ENCODE measurements around the gene IRF2BP2. TPM values are rescaled to one million over a fixed set of nuclear protein-coding genes. Genes with fewer than 3 reads are reported as not detected.

The IRF2BP2 gene
- total and polyA plus RNA-seq, 2 donors (not counting 1 experiment from before 2014, with no cell fraction given): 17.8 to 71.8 TPM

DNA sequence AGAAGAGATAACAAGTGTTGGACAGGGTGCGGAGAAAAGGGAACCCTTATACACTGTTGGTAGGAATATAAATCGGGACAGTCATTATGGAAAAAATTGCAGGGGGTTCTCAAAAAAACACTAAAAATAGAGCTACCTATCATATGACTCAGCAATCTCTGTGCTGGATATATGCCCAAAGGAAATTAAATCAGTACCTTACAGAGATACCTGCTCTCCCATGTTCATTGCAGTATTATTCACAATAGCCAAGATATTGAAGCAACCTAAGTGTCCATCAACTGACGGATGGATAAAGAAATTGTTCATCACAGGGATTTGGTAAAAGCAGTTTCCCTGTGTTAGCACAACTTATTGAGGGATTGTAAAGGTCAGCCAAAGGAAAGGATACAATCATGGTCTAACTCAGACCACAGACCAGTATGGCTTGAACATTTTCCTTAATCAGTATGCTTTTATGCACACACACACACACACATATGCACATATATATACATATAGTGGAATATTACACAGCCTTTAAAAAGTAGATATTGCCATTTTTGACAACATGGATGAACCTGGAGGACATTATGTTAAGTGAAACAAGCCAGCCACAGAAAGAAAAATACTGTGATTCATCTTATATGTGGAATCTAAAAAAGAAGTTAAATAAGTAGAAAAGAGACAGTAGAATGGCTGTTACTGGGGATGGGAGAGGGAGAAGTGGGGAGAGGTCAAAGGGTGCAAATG lies 44.2 kb upstream of the IRF2BP2 start:
- Histone ChIP-seq H3K4me1 (ENCODE audit: control insufficient read depth, extremely low read depth, insufficient read depth, low read length) (peaks cover 19% of the 10 kb centered on the region), H3K9me3 (ENCODE audit: control insufficient read depth, insufficient read depth, low read depth, low read length) (no peaks in the 10 kb centered on the region), H3K27ac (ENCODE audit: insufficient read depth, low read length) (no peak overlapping the region), H3K36me3 (ENCODE audit: control insufficient read depth, insufficient read depth, low read length) (no peaks in the 10 kb centered on the region), H3K9ac (ENCODE audit: insufficient read depth, low read length) (no peak overlapping the region), H3K27me3 (ENCODE audit: control insufficient read depth, insufficient read depth, low read length) (no peaks in the 10 kb centered on the region), H3K4me3 (replicated peaks in 1 of 4; ENCODE audit: control extremely low read depth in 1 of 4, insufficient read depth in 1 of 4, low read depth in 3 of 4, low read length in 4 of 4) (no peak overlapping the region), H2AFZ (ENCODE audit: low read length) (no peak overlapping the region), H4K20me1 (ENCODE audit: control insufficient read depth, extremely low read depth, insufficient read depth, low read length) (no peaks in the 10 kb centered on the region), H3K79me2 (ENCODE audit: control insufficient read depth, insufficient read depth, low read length) (no peaks in the 10 kb centered on the region), H3K4me2 (ENCODE audit: extremely low read depth, insufficient read depth, low read length) (no peak overlapping the region)
- TF ChIP-seq, protein P1, sequence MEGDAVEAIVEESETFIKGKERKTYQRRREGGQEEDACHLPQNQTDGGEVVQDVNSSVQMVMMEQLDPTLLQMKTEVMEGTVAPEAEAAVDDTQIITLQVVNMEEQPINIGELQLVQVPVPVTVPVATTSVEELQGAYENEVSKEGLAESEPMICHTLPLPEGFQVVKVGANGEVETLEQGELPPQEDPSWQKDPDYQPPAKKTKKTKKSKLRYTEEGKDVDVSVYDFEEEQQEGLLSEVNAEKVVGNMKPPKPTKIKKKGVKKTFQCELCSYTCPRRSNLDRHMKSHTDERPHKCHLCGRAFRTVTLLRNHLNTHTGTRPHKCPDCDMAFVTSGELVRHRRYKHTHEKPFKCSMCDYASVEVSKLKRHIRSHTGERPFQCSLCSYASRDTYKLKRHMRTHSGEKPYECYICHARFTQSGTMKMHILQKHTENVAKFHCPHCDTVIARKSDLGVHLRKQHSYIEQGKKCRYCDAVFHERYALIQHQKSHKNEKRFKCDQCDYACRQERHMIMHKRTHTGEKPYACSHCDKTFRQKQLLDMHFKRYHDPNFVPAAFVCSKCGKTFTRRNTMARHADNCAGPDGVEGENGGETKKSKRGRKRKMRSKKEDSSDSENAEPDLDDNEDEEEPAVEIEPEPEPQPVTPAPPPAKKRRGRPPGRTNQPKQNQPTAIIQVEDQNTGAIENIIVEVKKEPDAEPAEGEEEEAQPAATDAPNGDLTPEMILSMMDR (conservative IDR thresholded peaks at IDR 0.05 in 1 of 2, IDR thresholded peaks at IDR 0.05 in 1 of 2; ENCODE audit: low read depth in 1 of 2, low read length in 2 of 2): no peak
- TF ChIP-seq EZH2 (IDR thresholded peaks at IDR 0.05; ENCODE audit: low read length, missing control alignments): no peak
- no peak for DNase-seq (ENCODE audit: low read depth in 2 of 2)

DNA sequence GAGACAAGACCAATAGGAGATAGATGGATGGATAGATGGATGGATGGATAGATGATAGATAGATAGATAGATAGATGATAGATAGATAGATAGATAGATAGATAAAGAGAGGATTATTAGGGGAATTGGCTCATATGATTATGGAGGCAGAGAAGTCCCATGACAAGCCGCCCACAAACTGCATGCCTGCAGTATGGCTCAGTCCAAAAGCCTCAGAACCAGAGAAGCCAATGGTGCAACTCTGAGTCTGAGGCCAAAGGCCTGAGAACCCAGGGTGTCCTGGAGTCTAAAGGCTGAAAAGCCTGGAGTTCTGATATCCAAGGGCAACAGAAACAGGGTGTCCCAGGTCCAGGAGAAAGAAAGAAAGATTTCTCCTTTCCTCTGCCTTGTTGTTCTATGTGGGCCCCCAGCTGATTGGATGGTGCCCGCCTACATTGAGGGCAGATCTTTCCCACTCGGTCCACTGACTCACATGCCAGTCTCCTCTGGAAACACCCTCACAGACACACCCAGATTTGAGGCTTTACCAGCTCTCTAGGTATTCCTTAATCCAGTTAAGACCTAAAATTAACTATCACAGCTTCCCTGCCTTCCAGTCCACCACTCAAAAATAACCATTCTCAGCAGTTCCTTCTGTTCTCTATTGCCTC lies 39.6 kb upstream of the IRF2BP2 start:
- TF ChIP-seq, protein P1 (conservative IDR thresholded peaks at IDR 0.05 in 1 of 2, IDR thresholded peaks at IDR 0.05 in 1 of 2; ENCODE audit: low read depth in 1 of 2, low read length in 2 of 2): no peak
- no peak for TF ChIP-seq EZH2 (IDR thresholded peaks at IDR 0.05; ENCODE audit: low read length, missing control alignments)
- peaks cover 2% of the 10 kb centered on the region for H3K4me1 ChIP-seq (ENCODE audit: control insufficient read depth, extremely low read depth, insufficient read depth, low read length)
- no peak overlapping the region for H3K9ac ChIP-seq (ENCODE audit: insufficient read depth, low read length)
- no peaks in the 10 kb centered on the region for H3K36me3 ChIP-seq (ENCODE audit: control insufficient read depth, insufficient read depth, low read length)
- no peaks in the 10 kb centered on the region for H4K20me1 ChIP-seq (ENCODE audit: control insufficient read depth, extremely low read depth, insufficient read depth, low read length)
- no peak overlapping the region for H3K4me3 ChIP-seq (replicated peaks in 1 of 4; ENCODE audit: control extremely low read depth in 1 of 4, insufficient read depth in 1 of 4, low read depth in 3 of 4, low read length in 4 of 4)
- H3K4me2 ChIP-seq (ENCODE audit: extremely low read depth, insufficient read depth, low read length): no peak overlapping the region
- no peaks in the 10 kb centered on the region for H3K9me3 ChIP-seq (ENCODE audit: control insufficient read depth, insufficient read depth, low read depth, low read length)
- no peak overlapping the region for H2AFZ ChIP-seq (ENCODE audit: low read length)
- no peak overlapping the region for H3K27ac ChIP-seq (ENCODE audit: insufficient read depth, low read length)
- H3K79me2 ChIP-seq (ENCODE audit: control insufficient read depth, insufficient read depth, low read length): no peaks in the 10 kb centered on the region
- DNase-seq (ENCODE audit: low read depth in 2 of 2): peak in 1 of 2 donors; percentile 18
- no peaks in the 10 kb centered on the region for H3K27me3 ChIP-seq (ENCODE audit: control insufficient read depth, insufficient read depth, low read length)

DNA sequence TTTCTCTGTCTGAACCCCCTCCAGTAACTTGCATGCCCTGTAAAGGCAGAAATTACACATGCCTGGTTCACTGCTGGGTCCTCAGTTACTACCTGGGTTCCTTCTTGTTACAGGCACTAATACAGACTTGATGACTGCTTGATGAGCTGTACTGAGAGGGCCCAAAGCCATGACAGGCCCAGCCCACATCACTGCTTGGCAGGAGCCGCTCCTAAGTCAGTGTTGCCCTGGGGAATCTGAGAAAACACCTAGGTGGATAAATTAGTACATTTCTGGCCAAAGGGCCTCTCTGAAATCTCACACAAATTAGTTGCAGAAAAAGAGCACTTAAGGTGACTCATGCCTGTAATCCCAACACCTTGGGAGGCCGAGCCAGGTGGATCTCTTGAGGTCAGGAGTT lies 37.8 kb upstream of the IRF2BP2 start:
- no peak for DNase-seq (ENCODE audit: low read depth in 2 of 2)

More for the DNA sequence above, 37.8 kb upstream of the IRF2BP2 start:
- Histone ChIP-seq H3K4me2 (ENCODE audit: extremely low read depth, insufficient read depth, low read length) (no peak overlapping the region), H3K9ac (ENCODE audit: insufficient read depth, low read length) (no peak overlapping the region), H3K9me3 (ENCODE audit: control insufficient read depth, insufficient read depth, low read depth, low read length) (no peaks in the 10 kb centered on the region), H3K79me2 (ENCODE audit: control insufficient read depth, insufficient read depth, low read length) (no peaks in the 10 kb centered on the region), H3K4me1 (ENCODE audit: control insufficient read depth, extremely low read depth, insufficient read depth, low read length) (peaks cover 2% of the 10 kb centered on the region), H3K27ac (ENCODE audit: insufficient read depth, low read length) (no peak overlapping the region), H3K4me3 (replicated peaks in 1 of 4; ENCODE audit: control extremely low read depth in 1 of 4, insufficient read depth in 1 of 4, low read depth in 3 of 4, low read length in 4 of 4) (no peak overlapping the region), H3K27me3 (ENCODE audit: control insufficient read depth, insufficient read depth, low read length) (no peaks in the 10 kb centered on the region), H4K20me1 (ENCODE audit: control insufficient read depth, extremely low read depth, insufficient read depth, low read length) (no peaks in the 10 kb centered on the region), H3K36me3 (ENCODE audit: control insufficient read depth, insufficient read depth, low read length) (no peaks in the 10 kb centered on the region), H2AFZ (ENCODE audit: low read length) (no peak overlapping the region)
- TF ChIP-seq, protein P1 (conservative IDR thresholded peaks at IDR 0.05 in 1 of 2, IDR thresholded peaks at IDR 0.05 in 1 of 2; ENCODE audit: low read depth in 1 of 2, low read length in 2 of 2): no peak
- TF ChIP-seq EZH2 (IDR thresholded peaks at IDR 0.05; ENCODE audit: low read length, missing control alignments): no peak
